Non-pigmented ciliary epithelial cell (primary cell): ENCODE data around the gene UGT1A8.
"Not testable (repeated sequence)": the region's sequence is repeated elsewhere in the genome, so short reads cannot be mapped to it uniquely, and the experiment has no call there.

Experiments used
- DNase-seq: peaks from one replicate; pipeline ENCODE4 v3.0.0-alpha.2; 2010; ENCODE audit warnings: low read depth

Gene UGT1A8

GRCh38 chr2:233728723-233729301 is 111.4 kb downstream of the UGT1A8 start, which contains the start of gene UGT1A3:
TSS of gene UGT1A3 (plus strand) at chr2:233729042. CDS start at chr2:233729127, 85 bp downstream.
- no peak for DNase-seq

GRCh38 chr2:233736868-233737653 is 119.6 kb downstream of the UGT1A8 start:
- not testable (repeated sequence) for DNase-seq

- no peak for DNase-seq
These were observed 123.4 kb downstream of the UGT1A8 start for GRCh38 chr2:233740870-233741269.

GRCh38 chr2:233743464-233744259 is 126.2 kb downstream of the UGT1A8 start:
- DNase-seq = no peak

DNA sequence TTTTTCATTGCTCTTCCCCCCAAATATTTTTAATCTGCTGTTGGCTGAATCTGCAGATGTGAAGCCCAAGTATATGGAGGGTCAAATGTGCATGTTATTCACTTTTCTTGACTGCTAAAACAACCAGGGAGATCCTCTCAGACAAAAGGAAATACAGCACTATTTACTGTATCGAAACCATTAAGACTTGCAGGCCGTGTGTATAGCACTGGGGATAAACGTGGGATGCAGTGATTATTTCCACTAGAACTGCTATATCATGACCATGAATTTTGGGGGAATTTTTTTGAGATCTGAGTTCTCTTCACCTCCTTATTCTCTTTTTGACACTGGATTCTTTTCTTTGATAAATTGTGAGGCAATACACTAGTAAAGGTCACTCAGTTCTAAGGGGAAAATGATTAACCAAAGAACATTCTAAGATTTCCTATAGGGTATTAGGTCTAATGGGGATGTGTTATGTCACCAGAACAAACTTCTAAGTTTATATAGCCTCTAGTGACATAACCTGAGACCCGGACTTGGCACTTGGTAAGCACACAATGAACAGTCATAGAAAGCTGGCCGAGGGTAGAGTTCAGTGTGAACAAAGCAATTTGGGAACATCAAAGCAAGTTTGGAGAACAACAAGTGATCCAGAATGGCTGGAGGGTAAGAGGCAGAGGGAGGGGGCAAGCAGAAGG is 127.8 kb downstream of the UGT1A8 start:
- DNase-seq = no peak

DNA sequence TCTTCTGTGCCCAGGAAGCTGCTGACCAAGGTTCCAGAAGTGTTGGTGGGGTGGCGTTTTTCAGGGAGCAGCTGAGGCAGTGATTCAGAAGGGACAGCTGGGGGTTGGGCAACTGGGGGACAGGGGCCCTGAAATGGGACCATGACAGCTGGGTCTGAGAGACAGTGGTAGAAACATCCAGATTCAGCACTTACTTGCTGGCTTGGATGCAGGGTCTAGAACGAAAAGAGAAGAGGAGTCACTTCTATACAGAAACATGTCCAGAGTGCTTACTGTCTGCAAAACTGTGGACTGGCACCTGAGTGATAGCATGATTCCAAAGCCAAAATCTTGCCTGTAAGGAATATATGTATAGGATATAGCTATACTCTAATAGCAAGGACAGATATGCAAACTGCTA is 128.4 kb downstream of the UGT1A8 start:
- DNase-seq = not testable (repeated sequence)

GRCh38 chr2:233746475-233747282 is 129.2 kb downstream of the UGT1A8 start:
- no peak for DNase-seq

DNA sequence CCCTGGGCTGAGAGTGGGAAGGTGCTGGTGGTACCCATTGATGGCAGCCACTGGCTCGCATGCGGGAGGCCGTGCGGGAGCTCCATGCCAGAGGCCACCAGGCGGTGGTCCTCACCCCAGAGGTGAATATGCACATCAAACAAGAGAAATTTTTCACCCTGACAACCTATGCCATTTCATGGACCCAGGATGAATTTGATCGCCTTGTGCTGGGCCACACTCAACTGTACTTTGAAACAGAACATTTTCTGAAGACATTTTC is 129.8 kb downstream of the UGT1A8 start:
- no peak for DNase-seq

DNA sequence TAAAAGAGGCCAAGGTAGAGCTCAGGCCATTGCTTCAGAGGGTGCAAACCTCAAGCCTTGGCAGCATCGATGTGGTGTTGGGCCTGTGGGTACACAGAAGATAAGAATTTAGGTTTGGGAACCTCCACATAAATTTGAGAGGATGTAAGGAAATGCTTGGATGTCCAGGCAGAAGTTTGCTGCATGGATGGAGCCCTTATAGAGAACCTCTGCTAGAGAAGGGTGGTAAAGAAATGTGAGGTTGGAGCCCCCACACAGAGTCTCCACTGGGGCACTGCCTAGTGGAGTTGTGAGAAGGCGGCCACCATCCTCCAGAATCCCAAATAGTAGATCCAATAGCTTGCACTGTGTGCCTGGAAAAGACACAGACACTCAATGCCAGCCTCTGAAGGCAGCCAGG is 133.3 kb downstream of the UGT1A8 start:
- DNase-seq = not testable (repeated sequence)

DNA sequence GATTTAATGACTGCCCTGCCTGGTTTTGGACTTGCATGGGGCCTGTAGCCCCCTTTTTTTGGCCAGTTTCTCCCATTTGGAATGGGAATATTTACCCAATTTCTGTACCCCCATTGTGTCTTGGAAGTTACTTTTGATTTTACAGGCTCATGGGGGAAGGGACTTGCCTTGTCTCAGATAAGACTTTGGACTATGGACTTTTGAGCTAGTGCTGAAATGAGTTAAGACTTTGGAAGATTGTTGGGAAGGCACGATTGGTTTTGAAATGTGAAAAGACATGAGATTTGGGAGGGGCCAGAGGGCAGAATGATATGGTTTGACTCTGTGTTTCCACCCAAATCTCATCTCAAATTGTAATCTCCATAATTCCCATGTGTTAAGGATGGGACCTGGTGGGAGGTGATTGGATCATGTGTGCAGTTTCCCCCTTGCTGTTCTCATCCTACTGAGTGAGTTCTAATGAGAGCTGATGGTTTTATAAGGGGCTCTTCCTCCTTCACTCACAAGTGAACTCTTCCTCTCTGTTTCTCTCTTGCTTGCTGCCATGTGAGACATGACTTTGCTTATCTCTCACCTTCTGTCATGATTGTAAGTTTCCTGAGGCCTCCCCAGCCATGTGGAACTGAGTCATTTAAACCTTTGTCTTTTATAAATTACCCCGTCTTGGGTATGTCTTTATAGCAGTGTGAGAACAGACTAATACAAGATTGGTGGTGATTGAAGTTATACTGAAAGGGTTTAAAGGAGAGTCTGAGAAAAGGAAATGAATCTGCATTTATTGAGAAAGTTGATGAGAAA is 134.0 kb downstream of the UGT1A8 start:
- DNase-seq = not testable (repeated sequence)

DNA sequence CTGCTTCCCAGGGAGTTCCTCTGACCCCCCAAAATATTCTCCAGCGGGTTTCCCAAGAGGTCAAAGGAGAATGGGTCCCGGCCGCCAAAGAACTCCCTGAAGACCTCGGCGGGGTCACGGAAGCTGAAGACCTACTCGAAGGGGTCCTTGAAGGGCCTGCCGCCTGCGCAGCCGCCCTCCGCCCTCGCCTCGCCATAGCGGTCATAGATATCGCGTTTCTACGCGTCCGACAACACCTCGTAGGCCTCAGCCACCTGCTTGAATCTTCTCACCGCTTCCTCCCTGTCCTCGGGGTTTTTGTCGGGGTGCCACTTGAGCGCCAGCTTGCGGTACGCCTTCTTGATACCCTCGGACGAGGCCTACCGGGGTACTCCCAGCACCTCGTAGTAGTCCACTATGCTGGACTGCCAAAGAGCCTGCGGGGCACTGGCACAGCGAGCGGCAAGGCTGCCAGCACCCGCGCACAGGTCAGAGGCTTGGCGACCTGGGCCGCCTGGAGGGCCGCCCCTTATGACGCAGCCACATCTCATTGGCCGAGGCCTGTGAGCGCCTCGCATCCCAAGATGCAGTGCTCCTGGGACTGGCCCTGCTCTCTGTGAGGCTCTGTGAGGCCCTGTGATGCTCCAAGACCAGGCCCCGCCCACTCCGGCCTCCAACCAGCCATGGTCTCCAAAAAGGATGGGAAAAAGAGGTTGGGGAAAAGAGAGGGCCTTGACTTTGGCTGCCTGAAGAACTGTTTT is 137.6 kb downstream of the UGT1A8 start:
- DNase-seq = no peak

GRCh38 chr2:233756429-233757081 is 139.1 kb downstream of the UGT1A8 start:
- no peak for DNase-seq

DNA sequence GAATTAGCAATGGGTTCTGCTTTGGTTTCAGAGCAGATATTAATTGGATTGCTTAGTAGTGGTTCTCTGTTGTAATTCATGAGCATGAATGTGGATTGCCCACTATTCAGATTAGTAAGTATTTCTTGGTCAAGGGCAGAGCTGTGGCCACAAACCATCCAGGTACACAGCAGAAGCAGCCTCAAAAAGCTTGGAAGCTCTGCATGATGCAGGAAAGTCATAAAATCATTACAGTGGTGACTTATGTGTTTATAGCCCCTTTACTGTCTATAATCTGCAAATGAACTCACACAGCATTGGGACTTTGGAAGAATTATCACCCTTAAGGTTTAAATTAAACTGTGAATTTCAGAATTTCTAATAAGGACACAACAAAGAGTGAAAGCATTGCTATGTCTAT is 140.7 kb downstream of the UGT1A8 start:
- DNase-seq = no peak

DNA sequence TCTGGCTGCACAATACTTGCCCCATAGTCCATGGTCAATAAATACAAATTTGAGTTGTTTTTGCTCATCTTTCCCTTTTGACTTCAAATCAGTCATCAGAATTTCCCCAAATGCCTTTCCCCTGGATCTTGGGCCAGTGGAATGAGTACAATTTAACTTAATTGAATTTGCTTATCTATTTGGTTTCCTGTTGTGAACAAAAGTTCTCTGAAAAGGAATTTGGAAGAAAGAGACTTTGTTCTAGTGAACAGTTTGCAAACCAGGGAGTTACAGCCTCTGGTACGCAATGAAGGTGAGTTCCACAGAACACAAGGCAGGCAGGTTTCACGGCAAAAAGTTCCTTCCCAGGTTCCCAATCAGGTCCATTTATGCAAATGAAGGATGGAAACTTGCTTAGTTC is 141.4 kb downstream of the UGT1A8 start:
- DNase-seq = no peak

DNA sequence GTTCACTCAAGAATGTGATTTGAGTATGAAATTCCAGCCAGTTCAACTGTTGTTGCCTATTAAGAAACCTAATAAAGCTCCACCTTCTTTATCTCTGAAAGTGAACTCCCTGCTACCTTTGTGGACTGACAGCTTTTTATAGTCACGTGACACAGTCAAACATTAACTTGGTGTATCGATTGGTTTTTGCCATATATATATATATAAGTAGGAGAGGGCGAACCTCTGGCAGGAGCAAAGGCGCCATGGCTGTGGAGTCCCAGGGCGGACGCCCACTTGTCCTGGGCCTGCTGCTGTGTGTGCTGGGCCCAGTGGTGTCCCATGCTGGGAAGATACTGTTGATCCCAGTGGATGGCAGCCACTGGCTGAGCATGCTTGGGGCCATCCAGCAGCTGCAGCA is 142.6 kb downstream of the UGT1A8 start, which contains the start of gene UGT1A1:
UGT1A1 (plus strand) TSS at position 228 of the 400 bp plus-strand sequence; CDS start at position 246, 18 bp downstream.
- DNase-seq = no peak

- DNase-seq = no peak
These were observed 143.8 kb downstream of the UGT1A8 start for GRCh38 chr2:233761040-233761769.

DNA sequence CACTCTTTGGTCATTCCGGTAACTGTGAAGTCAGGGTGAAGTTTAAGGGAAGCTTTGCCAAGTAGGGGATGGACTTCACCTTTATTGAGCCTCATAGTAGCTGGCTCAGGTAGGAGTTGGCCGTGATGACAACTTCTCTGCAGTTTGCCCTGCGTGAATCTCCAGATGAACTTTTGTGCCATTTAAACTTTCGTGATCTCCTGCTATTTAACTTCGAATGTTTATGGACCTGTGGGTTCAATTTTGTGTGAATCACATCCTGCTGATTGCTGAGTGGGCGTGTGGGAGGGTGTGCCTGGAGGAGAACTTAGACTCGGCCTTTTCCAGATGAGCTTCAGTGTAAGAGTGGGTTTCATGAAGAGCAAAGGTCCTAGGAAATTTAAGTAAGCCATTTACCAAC is 146.8 kb downstream of the UGT1A8 start:
- DNase-seq = peak; percentile 41

- no peak for DNase-seq
These were observed 147.3 kb downstream of the UGT1A8 start for GRCh38 chr2:233764761-233765160.

DNA sequence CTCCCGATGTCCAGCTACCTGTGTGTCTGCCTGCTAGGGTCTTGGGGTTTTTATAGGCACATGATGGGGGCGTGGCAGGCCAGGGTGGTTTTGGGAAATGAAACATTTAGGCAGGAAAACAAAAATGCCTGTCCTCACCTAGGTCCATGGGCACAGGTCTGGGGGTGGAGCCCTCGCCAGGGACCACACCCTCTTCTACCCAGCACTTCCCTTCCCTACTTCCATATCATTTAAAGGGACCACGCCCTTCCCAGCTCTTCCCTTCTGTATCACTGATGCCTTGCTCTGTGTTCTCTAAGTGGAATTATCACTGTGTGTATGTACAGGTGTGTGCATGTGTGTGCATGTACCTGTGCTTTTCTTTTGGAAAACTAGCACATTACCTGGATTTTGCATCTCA is 149.0 kb downstream of the UGT1A8 start:
- no peak for DNase-seq
